ENCODE measurements around the gene CHGA. TPM values are rescaled to one million over a fixed set of nuclear protein-coding genes. Genes with fewer than 3 reads are reported as not detected.

The CHGA gene
- total and polyA plus RNA-seq, 4 donors, result 0.05 TPM; not detected in 3

- WGBS, result 80% methylated on average over 3 of the region's 3 CpGs
Observed at GRCh38 chr14:92928258-92928629, 5.3 kb downstream of the CHGA start.

GRCh38 chr14:92928961-92929688, 6.2 kb downstream of the CHGA start:
- TF ChIP-seq FOXA2 (IDR thresholded peaks at IDR 0.05) (no peak), MAX (IDR thresholded peaks at IDR 0.05) (no peak), ATF3 (IDR thresholded peaks at IDR 0.05) (no peak), HNF4A (conservative IDR thresholded peaks at IDR 0.05) (no peak), CTCF (IDR thresholded peaks at IDR 0.05; ENCODE audit: low read depth, low read length, missing input control) (no peak)
- 85% methylated on average over 12 of the region's 12 CpGs for WGBS
- Histone ChIP-seq H3K9ac (ENCODE audit: low read depth in 1 of 2, low read length in 2 of 2) (no peak overlapping the region), H3K9me3 (ENCODE audit: control insufficient read depth in 4 of 4, low read length in 3 of 4) (no peaks in the 10 kb centered on the region), H3K4me3 (ENCODE audit: low read depth in 1 of 3, low read length in 3 of 3) (no peak overlapping the region), H3K27ac (ENCODE audit: low read depth in 1 of 2, low read length in 2 of 2) (no peak overlapping the region), H3K4me1 (ENCODE audit: control insufficient read depth in 4 of 4, insufficient read depth in 4 of 4, low read length in 3 of 4) (no peaks in the 10 kb centered on the region), H3K36me3 (ENCODE audit: control insufficient read depth in 4 of 4, insufficient read depth in 3 of 4, low read depth in 1 of 4, low read length in 3 of 4) (no peaks in the 10 kb centered on the region), H3K27me3 (ENCODE audit: control insufficient read depth in 4 of 4, insufficient read depth in 4 of 4, low read length in 3 of 4) (peaks cover 0 to 2% (median 0%) of the 10 kb centered on the region in 4 donors)
- DNase-seq (ENCODE audit: low spot score), result no peak

More at GRCh38 chr14:92928258-92928629, 5.3 kb downstream of the CHGA start:
- TF ChIP-seq YY1 (IDR thresholded peaks at IDR 0.05), result no peak
- TF ChIP-seq HNF4G (IDR thresholded peaks at IDR 0.05), result no peak
- TF ChIP-seq REST (IDR thresholded peaks at IDR 0.05), result no peak
- no peak for TF ChIP-seq FOXA2 (IDR thresholded peaks at IDR 0.05)
- no peak for TF ChIP-seq EGR1 (IDR thresholded peaks at IDR 0.05; ENCODE audit: low read depth in 2 of 2)
- no peak for TF ChIP-seq MAX (IDR thresholded peaks at IDR 0.05)
- no peak for TF ChIP-seq TAF1 (conservative IDR thresholded peaks at IDR 0.05)
- no peak for TF ChIP-seq RXRA (IDR thresholded peaks at IDR 0.05)
- no peak for TF ChIP-seq RAD21 (IDR thresholded peaks at IDR 0.05)
- no peak for TF ChIP-seq SP1 (IDR thresholded peaks at IDR 0.05)
- no peak for TF ChIP-seq FOXA1 (IDR thresholded peaks at IDR 0.05)
- no peak for TF ChIP-seq HNF4A (conservative IDR thresholded peaks at IDR 0.05)
- TF ChIP-seq ATF3 (IDR thresholded peaks at IDR 0.05), result no peak
- DNase-seq (ENCODE audit: low spot score), result no peak
- Histone ChIP-seq H3K4me1 (ENCODE audit: control insufficient read depth in 4 of 4, insufficient read depth in 4 of 4, low read length in 3 of 4) (peaks cover 0 to under 1% (median 0%) of the 10 kb centered on the region in 4 donors), H3K9me3 (ENCODE audit: control insufficient read depth in 4 of 4, low read length in 3 of 4) (no peaks in the 10 kb centered on the region), H3K27ac (ENCODE audit: low read depth in 1 of 2, low read length in 2 of 2) (no peak overlapping the region), H3K4me3 (ENCODE audit: low read depth in 1 of 3, low read length in 3 of 3) (no peak overlapping the region), H3K36me3 (ENCODE audit: control insufficient read depth in 4 of 4, insufficient read depth in 3 of 4, low read depth in 1 of 4, low read length in 3 of 4) (no peaks in the 10 kb centered on the region), H3K27me3 (ENCODE audit: control insufficient read depth in 4 of 4, insufficient read depth in 4 of 4, low read length in 3 of 4) (peaks cover 0 to 3% (median under 1%) of the 10 kb centered on the region in 4 donors), H3K9ac (ENCODE audit: low read depth in 1 of 2, low read length in 2 of 2) (no peak overlapping the region)

Data from liver (tissue), 9 donors.